Smooth muscle cell (in vitro differentiated cells): ENCODE results near the gene RFTN1. TPM values are rescaled to one million over a fixed set of nuclear protein-coding genes. Genes with fewer than 3 reads are reported as not detected.

Experiments used
- DNase-seq: peaks from one replicate; lab custom pipeline; 2025; ENCODE audit not compliant: unreplicated experiment; lab: John Stamatoyannopoulos, UW
- H2AFZ ChIP-seq: fragments of 200-600 bp; sonication (generic); 2 replicates; pipeline ENCODE4 v1.6.0; 2016; ENCODE audit warnings: antibody characterized with exemption, low read depth, mild to moderate bottlenecking
- H3F3A ChIP-seq: fragments of 200-600 bp; sonication (generic); 2 replicates; pipeline ENCODE4 v1.6.0; 2017; ENCODE audit warnings: antibody characterized with exemption, low read depth
- H3K27ac ChIP-seq: fragments of 200-600 bp; sonication (generic); 2 replicates; pipeline ENCODE4 v1.5.1; 2016; ENCODE audit warnings: low read depth, mild to moderate bottlenecking
- H3K27me3 ChIP-seq: fragments of 200-600 bp; sonication (generic); 2 replicates; pipeline ENCODE4 v1.6.1; 2016; ENCODE audit warnings: low read depth, mild to moderate bottlenecking
- H3K36me3 ChIP-seq: fragments of 200-600 bp; sonication (generic); 2 replicates; pipeline ENCODE4 v1.5.1; 2016; ENCODE audit warnings: low read depth
- H3K4me1 ChIP-seq: fragments of 200-600 bp; sonication (generic); 2 replicates; pipeline ENCODE4 v1.5.1; 2016; ENCODE audit warnings: low read depth
- H3K4me2 ChIP-seq: fragments of 200-600 bp; sonication (generic); 2 replicates; pipeline ENCODE4 v1.6.0; 2016; ENCODE audit warnings: mild to moderate bottlenecking
- H3K4me3 ChIP-seq: fragments of 200-600 bp; sonication (generic); 2 replicates; pipeline ENCODE4 v1.5.1; 2016; ENCODE audit warnings: mild to moderate bottlenecking
- H3K79me2 ChIP-seq: fragments of 200-600 bp; sonication (generic); 2 replicates; pipeline ENCODE4 v1.6.0; 2016; ENCODE audit warnings: low read depth, mild to moderate bottlenecking
- H3K9ac ChIP-seq: fragments of 200-600 bp; sonication (generic); 2 replicates; pipeline ENCODE4 v1.6.0; 2016; ENCODE audit warnings: low read depth
- H3K9me3 ChIP-seq: fragments of 200-600 bp; sonication (generic); replicated peaks from 2 replicates; pipeline ENCODE4 v1.5.1; 2016; ENCODE audit warnings: low read depth
- H4K20me1 ChIP-seq: fragments of 200-600 bp; sonication (generic); 2 replicates; pipeline ENCODE4 v1.6.0; 2016; ENCODE audit warnings: low read depth
- CTCF ChIP-seq: fragments of 200-600 bp; sonication (generic); IDR thresholded peaks from 2 replicates; pipeline ENCODE4 v1.5.1; 2017; ENCODE audit warnings: borderline replicate concordance, mild to moderate bottlenecking, antibody characterized with exemption; ENCODE audit not compliant: insufficient read depth, poor library complexity, severe bottlenecking
- WGBS: methylation state at CpG from one replicate; pipeline ENCODE4 v1.1.7; 2016; ENCODE audit warnings: low lambda C conversion rate; 5-methylcytosine and 5-hydroxymethylcytosine counted together
- polyA plus RNA-seq: library from polyadenylated mRNA; unstranded; fragments of >200 nt; fragmentation: Nextera tagmentation; extraction: Ambion mirVana; gene quantifications from 2 replicates; pipeline ENCODE4 v1.2.1, GENCODE V29; 2016
- total RNA-seq: library from RNA; depleted of rRNA; stranded (reverse); fragments of >200 nt; gene quantifications from 2 replicates; pipeline ENCODE4 v1.2.3, GENCODE V29; 2014

The RFTN1 gene
- total and polyA plus RNA-seq, 2 experiments from 2014 or later, result 21.7 to 35.6 TPM

- H3K4me2 ChIP-seq, result no peak overlapping the region
- no peaks in the 10 kb centered on the region for H3K4me1 ChIP-seq
- H4K20me1 ChIP-seq, result no peaks in the 10 kb centered on the region
- WGBS, result 78% methylated on average over 3 of the region's 3 CpGs
- H3K27me3 ChIP-seq, result no peaks in the 10 kb centered on the region
- no peak overlapping the region for H3K9ac ChIP-seq
- no peaks in the 10 kb centered on the region for H3F3A ChIP-seq
- H3K36me3 ChIP-seq, result no peaks in the 10 kb centered on the region
- no peak overlapping the region for H3K4me3 ChIP-seq
- DNase-seq, result no peak
- TF ChIP-seq CTCF, result no peak
- no peaks in the 10 kb centered on the region for H3K9me3 ChIP-seq
- H2AFZ ChIP-seq, result no peak overlapping the region
- no peak overlapping the region for H3K27ac ChIP-seq
- H3K79me2 ChIP-seq, result no peaks in the 10 kb centered on the region
Observed at GRCh38 chr3:16552757-16553156, 39.3 kb upstream of the RFTN1 start.

GRCh38 chr3:16551342-16551976 lies 38.0 kb upstream of the RFTN1 start:
- Histone ChIP-seq H3F3A (no peaks in the 10 kb centered on the region), H3K27ac (peak overlapping the region; percentile 44), H3K4me1 (no peaks in the 10 kb centered on the region), H3K4me2 (no peak overlapping the region), H3K9ac (peak overlapping the region; percentile 31), H4K20me1 (no peaks in the 10 kb centered on the region), H3K4me3 (no peak overlapping the region), H3K79me2 (no peaks in the 10 kb centered on the region), H3K27me3 (no peaks in the 10 kb centered on the region), H2AFZ (peak overlapping the region; percentile 89), H3K9me3 (no peaks in the 10 kb centered on the region), H3K36me3 (no peaks in the 10 kb centered on the region)
- WGBS, result 94% methylated on average over 4 of the region's 4 CpGs
- DNase-seq, result no peak
- no peak for TF ChIP-seq CTCF

- H3K4me2 ChIP-seq, result peak overlapping the region; percentile 79
- 13% methylated on average over 7 of the region's 7 CpGs for WGBS
Observed at GRCh38 chr3:16550676-16551341, 37.3 kb upstream of the RFTN1 start.

More at GRCh38 chr3:16550676-16551341, 37.3 kb upstream of the RFTN1 start:
- Histone ChIP-seq H3K27ac (peak overlapping the region; percentile 44), H4K20me1 (no peaks in the 10 kb centered on the region), H3K4me1 (no peaks in the 10 kb centered on the region), H3K4me3 (peak overlapping the region; percentile 39), H3K27me3 (no peaks in the 10 kb centered on the region), H2AFZ (peak overlapping the region; percentile 89), H3K36me3 (no peaks in the 10 kb centered on the region), H3K9me3 (no peaks in the 10 kb centered on the region), H3F3A (no peaks in the 10 kb centered on the region), H3K9ac (peak overlapping the region; percentile 31), H3K79me2 (no peaks in the 10 kb centered on the region)
- TF ChIP-seq CTCF, result peak; percentile 94
- peak; percentile 11 for DNase-seq
